Retinal pigment epithelial cell (primary cell): ENCODE measurements around the gene ANKRD62.

ENCODE experiments used
- DNase-seq: peaks from one replicate; pipeline ENCODE4 v3.0.0-alpha.2; 2010; ENCODE audit warnings: low read depth
- H3K4me3 ChIP-seq: 2 replicates; pipeline ENCODE4 v1.5.1; 2011; ENCODE audit warnings: mild to moderate bottlenecking, low read length, control low read depth, moderate library complexity
- TF ChIP-seq, protein P1 (sequence below): conservative IDR thresholded peaks from 2 replicates; pipeline ENCODE4 v1.5.1; 2011; ENCODE audit warnings: low read depth, low read length, control low read depth, inconsistent platforms

Gene ANKRD62

GRCh38 chr18:12059334-12060181, 34.1 kb upstream of the ANKRD62 start:
- TF ChIP-seq, protein P1, sequence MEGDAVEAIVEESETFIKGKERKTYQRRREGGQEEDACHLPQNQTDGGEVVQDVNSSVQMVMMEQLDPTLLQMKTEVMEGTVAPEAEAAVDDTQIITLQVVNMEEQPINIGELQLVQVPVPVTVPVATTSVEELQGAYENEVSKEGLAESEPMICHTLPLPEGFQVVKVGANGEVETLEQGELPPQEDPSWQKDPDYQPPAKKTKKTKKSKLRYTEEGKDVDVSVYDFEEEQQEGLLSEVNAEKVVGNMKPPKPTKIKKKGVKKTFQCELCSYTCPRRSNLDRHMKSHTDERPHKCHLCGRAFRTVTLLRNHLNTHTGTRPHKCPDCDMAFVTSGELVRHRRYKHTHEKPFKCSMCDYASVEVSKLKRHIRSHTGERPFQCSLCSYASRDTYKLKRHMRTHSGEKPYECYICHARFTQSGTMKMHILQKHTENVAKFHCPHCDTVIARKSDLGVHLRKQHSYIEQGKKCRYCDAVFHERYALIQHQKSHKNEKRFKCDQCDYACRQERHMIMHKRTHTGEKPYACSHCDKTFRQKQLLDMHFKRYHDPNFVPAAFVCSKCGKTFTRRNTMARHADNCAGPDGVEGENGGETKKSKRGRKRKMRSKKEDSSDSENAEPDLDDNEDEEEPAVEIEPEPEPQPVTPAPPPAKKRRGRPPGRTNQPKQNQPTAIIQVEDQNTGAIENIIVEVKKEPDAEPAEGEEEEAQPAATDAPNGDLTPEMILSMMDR: no peak
- no peak overlapping the region for H3K4me3 ChIP-seq
- DNase-seq: no peak

GRCh38 chr18:12060182-12060870, 33.3 kb upstream of the ANKRD62 start:
- TF ChIP-seq, protein P1: peak; percentile 2
- H3K4me3 ChIP-seq: no peak overlapping the region
- no peak for DNase-seq

GRCh38 chr18:12061685-12062084, 32.0 kb upstream of the ANKRD62 start:
- no peak overlapping the region for H3K4me3 ChIP-seq
- TF ChIP-seq, protein P1: no peak
- no peak for DNase-seq

DNA sequence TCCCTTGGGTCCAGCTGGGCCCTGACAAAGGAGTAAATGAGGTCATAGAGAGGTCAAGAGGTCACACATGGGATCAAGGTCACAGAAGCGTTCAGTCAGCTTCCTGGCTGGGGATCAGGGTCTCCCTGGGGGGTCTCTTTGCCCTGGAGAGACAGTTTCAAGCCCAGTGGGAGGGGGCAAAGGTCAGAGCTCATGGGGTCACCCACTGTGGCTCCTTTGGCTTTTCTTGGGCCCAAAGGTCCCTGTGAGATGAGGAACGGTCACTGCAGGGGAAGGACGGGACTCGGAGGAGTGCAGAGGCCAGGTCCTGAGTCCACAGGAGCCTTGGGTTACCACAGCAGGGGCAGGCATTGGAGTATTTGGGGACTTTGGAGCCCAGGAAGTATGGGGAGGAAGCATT, 30.7 kb upstream of the ANKRD62 start:
- TF ChIP-seq, protein P1: no peak

DNA sequence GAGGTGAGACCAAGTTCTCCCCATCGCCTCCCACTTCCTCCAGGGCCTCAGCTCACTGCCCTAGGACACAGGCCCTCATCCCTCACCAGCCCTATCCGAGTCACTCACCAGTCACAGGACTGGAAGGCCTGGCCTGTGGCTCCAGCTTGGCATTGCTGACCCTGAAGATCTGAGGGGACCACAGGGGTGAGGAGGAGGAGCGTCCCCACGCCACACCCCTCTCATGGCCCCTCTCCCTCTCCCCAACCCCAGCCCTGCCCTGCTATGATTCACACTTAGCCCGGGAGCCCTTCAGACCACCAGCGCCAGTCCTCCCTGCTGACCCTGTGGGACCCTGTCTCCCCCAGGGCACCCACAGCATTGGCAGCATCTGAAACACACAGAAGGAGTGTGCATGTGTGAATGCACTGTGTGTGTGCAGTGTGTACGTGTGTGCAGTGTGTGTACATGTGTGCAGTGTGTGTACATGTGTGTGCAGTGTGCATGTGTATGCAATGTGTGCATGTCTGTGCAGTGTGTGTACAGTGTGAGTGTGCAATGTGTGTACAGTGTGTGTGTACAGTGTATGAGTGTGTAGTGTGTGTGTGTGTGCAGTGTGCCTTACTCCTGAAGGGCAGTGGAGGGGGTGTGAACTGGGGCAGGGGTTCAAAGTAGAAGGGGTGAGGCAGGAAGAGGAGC, 29.4 kb upstream of the ANKRD62 start:
- TF ChIP-seq, protein P1: no peak
- DNase-seq: no peak
- H3K4me3 ChIP-seq: no peak overlapping the region

More for the DNA sequence above, 30.7 kb upstream of the ANKRD62 start:
- H3K4me3 ChIP-seq: no peak overlapping the region
- DNase-seq: no peak

DNA sequence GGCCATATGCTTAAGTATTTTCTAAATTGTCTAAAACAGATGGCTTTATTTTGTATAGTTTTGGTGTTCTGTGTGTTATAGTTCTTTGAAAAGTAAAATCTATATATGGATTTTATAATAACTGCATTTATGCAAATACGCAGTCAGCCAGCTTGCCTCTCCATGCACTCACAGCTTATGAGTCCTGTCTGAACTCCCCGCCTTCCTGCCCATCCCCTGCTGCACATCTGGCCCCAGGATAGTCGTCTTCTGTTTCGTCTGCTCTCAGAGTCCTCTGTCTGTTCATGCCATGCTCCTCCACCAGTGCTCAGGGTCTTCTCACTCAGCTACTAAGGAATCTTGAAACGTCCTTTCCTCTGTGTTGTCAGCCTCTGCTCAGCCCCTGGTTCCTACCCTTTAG, 28.2 kb upstream of the ANKRD62 start:
- TF ChIP-seq, protein P1: no peak
- no peak for DNase-seq

More for the DNA sequence above, 28.2 kb upstream of the ANKRD62 start:
- H3K4me3 ChIP-seq: no peak overlapping the region
